ENCODE measurements around the gene ARID1B. TPM values are rescaled to one million over a fixed set of nuclear protein-coding genes. Genes with fewer than 3 reads are reported as not detected.

The ARID1B gene
- total and polyA plus RNA-seq, 2 donors (not counting 1 experiment from before 2014, with no cell fraction given), result 47.2 to 280 TPM

DNA sequence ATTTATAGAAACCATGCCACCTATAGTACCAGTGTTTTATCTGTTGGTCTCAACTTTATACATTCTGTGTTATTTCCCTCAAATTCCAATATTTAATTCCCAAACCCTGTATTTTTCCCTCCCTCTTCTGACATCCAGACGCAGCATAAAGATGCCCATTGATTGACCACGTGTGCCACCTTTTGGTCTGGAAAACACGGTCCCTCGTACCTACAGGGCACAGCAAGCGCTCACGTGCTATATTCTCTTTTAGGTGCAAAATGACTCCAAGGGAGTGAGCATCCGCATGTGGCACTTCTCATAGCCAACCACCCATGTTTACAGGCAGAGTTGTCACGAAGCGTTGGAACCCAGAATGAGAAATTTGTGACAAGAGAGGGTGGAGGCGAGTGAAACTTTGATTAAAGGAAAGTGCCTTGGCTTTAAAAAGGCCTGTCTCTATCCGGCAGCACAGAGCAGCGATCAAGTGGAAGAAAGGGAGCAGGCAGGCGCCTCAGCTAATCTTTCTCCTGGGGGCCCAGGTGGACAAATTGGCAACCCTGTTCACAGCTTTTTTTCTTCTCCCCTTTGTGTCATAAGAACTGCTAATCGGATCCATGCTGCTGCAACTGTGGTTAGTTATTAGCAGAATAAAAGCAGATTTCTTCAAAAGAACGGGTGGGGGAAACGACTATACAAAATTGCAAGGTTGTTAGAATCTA lies 320.2 kb downstream of the ARID1B start:
- WGBS (ENCODE audit: insufficient coverage), result 97% methylated on average over 9 of the region's 16 CpGs
- ChIA-PET POLR2A (no interaction called here), CTCF (interaction anchor here (0.9 kb wide), 1 partner anchor 61 kb away, joined by 3 read pairs; no protein-coding TSS in a partner anchor)
- H4K20me1 ChIP-seq (ENCODE audit: control insufficient read depth, insufficient read depth, low read length, poor library complexity, severe bottlenecking), result peaks cover 40% of the 10 kb centered on the region
- peaks cover 5 to 11% of the 10 kb centered on the region in 2 experiments for H3K36me3 ChIP-seq (replicated peaks in 1 of 2; ENCODE audit: control extremely low read depth in 1 of 2, control insufficient read depth in 1 of 2, extremely low read depth in 1 of 2, insufficient read depth in 2 of 2, low read length in 1 of 2)
- Mint-ChIP-seq H3K4me3 (no peak overlapping the region), H3K4me1 (peaks cover 61% of the 10 kb centered on the region), H3K27me3 (no peaks in the 10 kb centered on the region), H3K27ac (no peak overlapping the region), H3K9me3 (ENCODE audit: insufficient read depth) (no peaks in the 10 kb centered on the region)
- no peak for TF ChIP-seq EZH2 (IDR thresholded peaks at IDR 0.05; ENCODE audit: borderline replicate concordance, insufficient read depth, low read depth, low read length, poor library complexity, severe bottlenecking)
- TF ChIP-seq, protein P1, sequence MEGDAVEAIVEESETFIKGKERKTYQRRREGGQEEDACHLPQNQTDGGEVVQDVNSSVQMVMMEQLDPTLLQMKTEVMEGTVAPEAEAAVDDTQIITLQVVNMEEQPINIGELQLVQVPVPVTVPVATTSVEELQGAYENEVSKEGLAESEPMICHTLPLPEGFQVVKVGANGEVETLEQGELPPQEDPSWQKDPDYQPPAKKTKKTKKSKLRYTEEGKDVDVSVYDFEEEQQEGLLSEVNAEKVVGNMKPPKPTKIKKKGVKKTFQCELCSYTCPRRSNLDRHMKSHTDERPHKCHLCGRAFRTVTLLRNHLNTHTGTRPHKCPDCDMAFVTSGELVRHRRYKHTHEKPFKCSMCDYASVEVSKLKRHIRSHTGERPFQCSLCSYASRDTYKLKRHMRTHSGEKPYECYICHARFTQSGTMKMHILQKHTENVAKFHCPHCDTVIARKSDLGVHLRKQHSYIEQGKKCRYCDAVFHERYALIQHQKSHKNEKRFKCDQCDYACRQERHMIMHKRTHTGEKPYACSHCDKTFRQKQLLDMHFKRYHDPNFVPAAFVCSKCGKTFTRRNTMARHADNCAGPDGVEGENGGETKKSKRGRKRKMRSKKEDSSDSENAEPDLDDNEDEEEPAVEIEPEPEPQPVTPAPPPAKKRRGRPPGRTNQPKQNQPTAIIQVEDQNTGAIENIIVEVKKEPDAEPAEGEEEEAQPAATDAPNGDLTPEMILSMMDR (IDR thresholded peaks at IDR 0.05), result no peak
- no peak overlapping the region for H3K27ac ChIP-seq (ENCODE audit: low read length in 2 of 2)
- peaks cover 39 to 40% of the 10 kb centered on the region in 2 donors for H3K4me1 ChIP-seq (ENCODE audit: control insufficient read depth in 2 of 2, insufficient read depth in 2 of 2, low read length in 2 of 2)
- intact Hi-C loops (cut with micrococcal nuclease), result no loop called here
- no peak overlapping the region for H3K9ac ChIP-seq (ENCODE audit: low read length)
- H2AFZ ChIP-seq (ENCODE audit: insufficient read depth, low read depth, low read length, poor library complexity, severe bottlenecking), result no peak overlapping the region
- H3K27me3 ChIP-seq (replicated peaks in 1 of 4; ENCODE audit: control extremely low read depth in 1 of 4, control insufficient read depth in 3 of 4, insufficient read depth in 4 of 4, low read length in 3 of 4), result no peaks in the 10 kb centered on the region
- H3K4me3 ChIP-seq (ENCODE audit: control extremely low read depth in 1 of 5, extremely low read depth in 1 of 5, insufficient read depth in 1 of 5, low read depth in 2 of 5, low read length in 4 of 5), result no peak overlapping the region
- DNase-seq, result no peak
- no peaks in the 10 kb centered on the region for H3K9me3 ChIP-seq (ENCODE audit: control extremely low read depth in 1 of 3, control insufficient read depth in 2 of 3, insufficient read depth in 1 of 3, low read length in 2 of 3)
- no peak for ATAC-seq (ENCODE audit: low read depth)
- no peak overlapping the region for H3K4me2 ChIP-seq (replicated peaks; ENCODE audit: low read depth, low read length, poor library complexity, severe bottlenecking)
- peaks cover 44% of the 10 kb centered on the region for H3K79me2 ChIP-seq (ENCODE audit: control insufficient read depth, insufficient read depth, low read length)

DNA sequence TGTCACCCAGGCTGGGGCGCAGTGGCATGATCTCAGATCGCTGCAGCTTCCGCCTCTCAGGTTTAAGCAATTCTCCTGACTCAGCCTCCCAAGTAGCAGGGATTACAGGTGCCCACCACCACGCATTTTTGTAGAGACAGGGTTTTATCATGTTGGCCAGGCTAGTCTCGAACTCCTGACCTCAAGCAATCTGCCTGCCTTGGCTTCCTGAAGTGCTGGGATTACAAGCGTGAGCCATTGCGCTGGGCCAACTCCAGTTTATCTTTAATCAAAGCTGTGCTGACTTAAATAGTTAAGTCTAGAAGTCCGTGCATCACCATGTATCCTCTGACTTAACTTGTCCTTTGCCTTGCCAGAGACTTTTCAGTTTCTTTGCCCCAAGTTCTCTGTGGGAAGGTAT lies 321.8 kb downstream of the ARID1B start:
- no peaks in the 10 kb centered on the region for H3K9me3 ChIP-seq (ENCODE audit: control extremely low read depth in 1 of 3, control insufficient read depth in 2 of 3, insufficient read depth in 1 of 3, low read length in 2 of 3)
- peaks cover 25% of the 10 kb centered on the region for H4K20me1 ChIP-seq (ENCODE audit: control insufficient read depth, insufficient read depth, low read length, poor library complexity, severe bottlenecking)
- ATAC-seq (ENCODE audit: low read depth) (no peak), DNase-seq (no peak)
- H3K4me1 Mint-ChIP-seq, result peaks cover 53% of the 10 kb centered on the region
- no peaks in the 10 kb centered on the region for H3K27me3 Mint-ChIP-seq
- H3K36me3 ChIP-seq (replicated peaks in 1 of 2; ENCODE audit: control extremely low read depth in 1 of 2, control insufficient read depth in 1 of 2, extremely low read depth in 1 of 2, insufficient read depth in 2 of 2, low read length in 1 of 2), result peaks cover 0 to 5% of the 10 kb centered on the region in 2 experiments
- peak overlapping the region; percentile 40 to 76 for H3K27ac ChIP-seq (ENCODE audit: low read length in 2 of 2)
- ChIA-PET CTCF (no interaction called here), POLR2A (no interaction called here)
- 89% methylated on average over 7 of the region's 8 CpGs for WGBS (ENCODE audit: insufficient coverage)
- H3K79me2 ChIP-seq (ENCODE audit: control insufficient read depth, insufficient read depth, low read length), result peaks cover 41% of the 10 kb centered on the region
- no peak overlapping the region for H3K4me3 ChIP-seq (ENCODE audit: control extremely low read depth in 1 of 5, extremely low read depth in 1 of 5, insufficient read depth in 1 of 5, low read depth in 2 of 5, low read length in 4 of 5)
- H3K9ac ChIP-seq (ENCODE audit: low read length), result no peak overlapping the region
- H3K9me3 Mint-ChIP-seq (ENCODE audit: insufficient read depth), result no peaks in the 10 kb centered on the region
- no peak overlapping the region for H3K4me3 Mint-ChIP-seq
- H3K27me3 ChIP-seq (replicated peaks in 1 of 4; ENCODE audit: control extremely low read depth in 1 of 4, control insufficient read depth in 3 of 4, insufficient read depth in 4 of 4, low read length in 3 of 4), result no peaks in the 10 kb centered on the region
- peak overlapping the region; percentile 26 for H3K27ac Mint-ChIP-seq
- H3K4me1 ChIP-seq (ENCODE audit: control insufficient read depth in 2 of 2, insufficient read depth in 2 of 2, low read length in 2 of 2), result peaks cover 26 to 32% of the 10 kb centered on the region in 2 donors
- no peak overlapping the region for H3K4me2 ChIP-seq (replicated peaks; ENCODE audit: low read depth, low read length, poor library complexity, severe bottlenecking)
- intact Hi-C loops (cut with micrococcal nuclease), result no loop called here
- TF ChIP-seq EZH2 (IDR thresholded peaks at IDR 0.05; ENCODE audit: borderline replicate concordance, insufficient read depth, low read depth, low read length, poor library complexity, severe bottlenecking), result no peak
- no peak overlapping the region for H2AFZ ChIP-seq (ENCODE audit: insufficient read depth, low read depth, low read length, poor library complexity, severe bottlenecking)
